ENCODE results near the gene VRK2.
"Not testable (repeated sequence)": the region's sequence is repeated elsewhere in the genome, so short reads cannot be mapped to it uniquely, and the experiment has no call there.

Gene VRK2

DNA sequence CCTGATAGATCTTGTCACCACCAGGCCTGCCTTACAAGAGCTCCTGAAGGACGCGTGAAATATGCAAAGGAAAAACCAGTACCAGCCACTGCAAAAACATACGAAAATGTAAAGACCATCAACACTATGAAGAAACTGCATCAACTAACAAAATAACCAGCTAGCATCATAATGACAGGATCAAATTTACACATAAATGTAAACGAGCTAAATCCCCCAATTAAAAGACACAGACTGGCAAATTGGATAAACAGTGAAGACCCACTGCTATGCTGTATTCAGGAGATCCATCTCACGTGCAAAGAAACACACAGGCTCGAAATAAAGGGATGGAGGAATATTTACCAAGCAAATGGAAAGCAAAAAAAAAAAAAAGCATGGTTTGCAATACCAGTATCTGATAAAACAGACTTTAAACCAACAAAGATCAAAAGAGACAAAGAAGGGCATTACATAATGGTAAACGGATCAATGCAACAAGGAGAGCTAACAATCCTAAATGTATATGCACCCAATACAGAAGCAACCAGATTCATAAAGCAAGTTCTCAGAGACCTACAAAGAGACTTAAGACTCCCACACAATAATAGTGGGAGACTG lies 123.8 kb downstream of the VRK2 start:
- not testable (repeated sequence) for DNase-seq

DNA sequence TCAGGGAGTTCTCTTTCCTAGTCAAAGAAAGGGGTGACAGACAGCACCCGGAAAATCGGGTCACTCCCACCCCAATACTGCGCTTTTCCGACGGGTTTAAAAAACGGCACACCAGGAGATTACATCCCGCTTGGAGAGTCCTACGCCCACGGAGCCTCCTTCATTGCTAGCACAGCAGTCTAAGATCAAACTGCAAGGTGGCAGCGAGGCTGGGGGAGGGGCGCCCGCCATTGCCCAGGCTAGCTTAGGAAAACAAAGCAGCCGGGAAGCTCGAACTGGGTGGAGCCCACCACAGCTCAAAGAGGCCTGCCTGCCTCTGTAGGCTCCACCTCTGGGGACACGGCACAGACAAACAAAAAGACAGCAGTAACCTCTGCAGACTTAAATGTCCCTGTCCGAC lies 125.2 kb downstream of the VRK2 start:
- DNase-seq, result not testable (repeated sequence)

DNA sequence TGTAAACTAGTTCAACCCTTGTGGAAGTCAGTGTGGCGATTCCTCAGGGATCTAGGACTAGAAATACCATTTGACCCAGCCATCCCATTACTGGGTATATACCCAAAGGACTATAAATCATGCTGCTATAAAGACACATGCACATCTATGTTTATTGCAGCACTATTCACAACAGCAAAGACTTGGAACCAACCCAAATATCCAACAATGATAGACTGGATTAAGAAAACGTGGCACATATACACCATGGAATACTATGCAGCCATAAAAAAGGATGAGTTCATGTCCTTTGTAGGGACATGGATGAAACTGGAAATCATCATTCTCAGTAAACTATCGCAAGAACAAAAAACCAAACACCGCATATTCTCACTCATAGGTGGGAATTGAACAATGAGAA lies 130.6 kb downstream of the VRK2 start:
- DNase-seq, result not testable (repeated sequence)

DNA sequence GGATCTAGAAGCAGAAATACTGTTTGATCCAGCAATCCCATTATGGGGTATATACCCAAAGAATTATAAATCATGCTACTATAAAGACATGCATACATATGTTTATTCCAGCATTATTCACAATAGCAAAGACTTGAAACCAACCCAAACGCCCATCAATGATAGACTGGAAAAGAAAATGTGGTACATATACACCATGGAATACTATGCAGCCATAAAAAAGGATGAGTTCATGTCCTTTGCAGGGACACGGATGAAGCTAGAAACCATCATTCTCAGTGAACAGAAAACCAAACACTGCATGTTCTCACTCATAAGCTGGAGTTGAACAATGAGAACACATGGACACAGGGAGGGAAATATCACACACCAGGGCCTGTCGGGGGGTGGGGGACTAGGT lies 133.6 kb downstream of the VRK2 start:
- not testable (repeated sequence) for DNase-seq

DNA sequence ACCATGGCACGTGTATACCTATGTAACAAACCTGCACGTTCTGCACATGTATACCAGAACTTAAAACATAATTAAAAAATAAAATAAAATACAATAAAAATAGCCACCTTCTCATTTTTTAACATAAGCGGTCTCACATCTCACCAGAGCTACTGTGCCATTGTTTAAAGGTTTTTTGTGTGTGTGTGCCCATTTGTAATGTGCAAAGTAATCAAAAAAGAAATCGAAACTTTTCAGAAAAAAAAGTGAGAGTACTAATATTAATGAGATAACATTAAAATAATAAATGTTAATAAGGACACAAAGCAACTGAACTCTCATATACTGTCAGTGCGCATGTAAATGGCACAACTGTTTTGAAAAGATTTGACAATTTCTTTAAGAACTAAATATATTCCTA lies 134.0 kb downstream of the VRK2 start:
- DNase-seq, result no peak

DNA sequence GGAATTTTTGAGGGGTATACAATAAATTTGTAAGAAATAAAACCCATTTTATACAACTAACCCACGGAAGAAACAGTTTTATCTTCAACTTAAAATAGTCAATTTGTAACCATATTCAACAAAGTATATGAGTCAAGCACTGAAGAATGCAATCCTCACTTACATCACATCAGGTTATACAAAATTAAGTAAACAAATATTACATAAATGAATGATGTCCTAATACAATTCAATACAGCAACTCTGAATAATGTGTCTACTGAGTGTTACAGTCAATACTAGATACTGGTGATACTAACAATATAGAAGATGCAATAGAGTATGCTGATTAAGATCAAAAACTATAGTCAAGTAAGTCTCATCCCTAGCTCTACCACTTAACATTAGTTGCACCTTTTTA lies 135.9 kb downstream of the VRK2 start:
- DNase-seq, result no peak

DNA sequence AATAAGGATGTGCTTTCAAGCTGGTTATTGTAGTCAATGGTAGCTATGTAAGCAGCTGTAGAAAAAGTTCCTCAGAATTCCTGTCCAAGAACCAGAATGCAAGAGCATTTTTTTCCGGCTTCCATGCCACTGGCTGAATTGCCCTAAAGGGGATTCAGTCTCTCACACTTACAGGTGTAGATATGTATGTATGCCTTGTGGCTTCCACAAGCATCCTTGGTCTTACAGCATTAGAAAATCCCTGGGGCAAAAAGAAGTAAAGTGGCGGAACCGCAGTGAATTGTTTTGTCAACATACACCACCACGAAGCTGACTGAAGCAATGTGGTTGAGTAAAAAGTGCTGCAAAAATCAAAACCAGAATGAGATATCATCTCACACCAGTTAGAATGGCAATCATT lies 139.9 kb downstream of the VRK2 start:
- DNase-seq, result no peak

DNA sequence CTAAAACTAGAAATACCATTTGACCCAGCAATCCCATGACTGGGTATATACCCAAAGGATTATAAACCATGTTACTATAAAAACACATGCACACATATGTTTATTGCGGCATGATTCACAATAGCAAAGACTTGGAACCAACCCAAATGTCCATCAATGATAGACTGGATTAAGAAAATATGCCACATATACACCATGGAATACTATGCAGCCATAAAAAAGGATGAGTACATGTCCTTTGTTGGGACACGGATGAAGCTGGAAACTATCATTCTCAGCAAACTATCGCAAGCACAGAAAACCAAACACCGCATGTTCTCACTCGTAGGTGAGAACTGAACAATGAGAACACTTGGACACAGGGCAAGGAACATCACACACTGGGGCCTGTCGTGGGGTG lies 140.4 kb downstream of the VRK2 start:
- not testable (repeated sequence) for DNase-seq

DNA sequence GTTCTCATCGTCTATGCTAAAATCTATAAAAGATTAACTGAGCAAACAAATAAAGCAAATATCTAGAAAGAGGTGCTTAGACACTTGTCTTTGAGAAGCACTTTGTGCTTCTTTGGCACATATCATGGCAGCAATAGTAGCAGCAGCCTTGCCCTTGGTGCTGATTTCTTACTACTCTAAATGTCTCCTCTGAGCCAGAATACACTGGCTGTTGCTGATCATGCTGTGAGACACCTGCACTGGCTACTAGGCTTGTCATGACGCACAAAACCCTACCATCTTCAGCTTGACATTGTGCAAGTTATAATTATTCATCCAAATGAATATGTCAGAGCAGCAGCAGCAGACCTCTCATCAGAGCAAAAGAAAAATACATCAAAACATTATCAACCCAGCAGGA lies 147.9 kb downstream of the VRK2 start:
- DNase-seq, result no peak

DNA sequence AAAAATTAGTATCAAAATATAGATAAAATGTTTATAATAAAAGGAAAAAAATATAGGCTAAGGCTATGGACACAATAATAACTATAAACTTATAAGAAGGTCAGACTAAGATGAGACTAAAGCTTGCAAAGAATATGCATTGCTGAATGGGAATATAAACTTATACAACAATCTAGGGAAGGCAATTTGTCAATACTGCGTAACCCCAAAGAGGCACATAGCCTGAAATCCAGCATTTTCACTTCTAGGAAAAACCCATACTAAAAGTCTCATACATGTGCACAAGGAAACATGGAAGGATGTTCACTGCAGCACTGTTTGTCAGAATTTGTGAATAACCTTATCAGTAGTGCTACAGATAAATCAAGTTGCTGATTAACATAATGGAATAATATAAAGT lies 149.1 kb downstream of the VRK2 start:
- no peak for DNase-seq

DNA sequence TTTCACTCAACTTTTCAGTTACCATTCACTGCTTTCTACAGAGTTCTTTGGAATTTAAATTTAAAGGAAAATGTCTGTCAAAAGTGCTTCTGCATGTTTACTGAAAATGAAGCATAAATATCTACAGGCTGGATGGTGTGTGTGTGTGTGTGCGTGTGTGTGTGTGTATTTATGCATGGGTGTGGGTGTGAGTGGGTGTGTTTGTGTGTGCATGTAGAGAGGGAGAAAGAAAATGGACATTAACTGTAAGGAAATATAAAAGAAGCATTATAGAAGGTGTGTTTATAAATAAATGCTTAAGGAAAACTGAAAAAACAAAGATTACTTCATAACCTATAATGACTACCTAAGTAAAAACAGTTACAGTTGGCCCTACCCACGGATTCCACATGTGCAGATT lies 151.3 kb downstream of the VRK2 start:
- DNase-seq, result no peak

DNA sequence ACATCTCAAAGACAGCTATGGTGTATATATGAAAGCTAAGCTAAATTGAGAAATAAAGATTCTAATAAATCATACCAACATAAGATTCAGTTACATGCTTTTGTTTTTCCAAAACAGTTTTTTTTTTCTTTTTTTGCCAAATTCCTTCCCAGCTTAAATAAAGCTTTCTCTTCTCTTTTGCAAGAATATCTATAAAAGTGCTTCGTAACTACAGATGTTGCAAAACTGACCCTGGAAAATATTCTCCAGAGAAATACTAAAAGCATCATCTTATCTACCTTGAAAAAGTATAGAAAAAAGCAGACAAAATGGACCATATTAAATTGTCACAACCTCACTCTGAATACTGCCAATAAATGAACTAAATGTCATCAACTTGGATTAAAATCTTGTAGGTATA lies 155.8 kb downstream of the VRK2 start:
- DNase-seq, result no peak

DNA sequence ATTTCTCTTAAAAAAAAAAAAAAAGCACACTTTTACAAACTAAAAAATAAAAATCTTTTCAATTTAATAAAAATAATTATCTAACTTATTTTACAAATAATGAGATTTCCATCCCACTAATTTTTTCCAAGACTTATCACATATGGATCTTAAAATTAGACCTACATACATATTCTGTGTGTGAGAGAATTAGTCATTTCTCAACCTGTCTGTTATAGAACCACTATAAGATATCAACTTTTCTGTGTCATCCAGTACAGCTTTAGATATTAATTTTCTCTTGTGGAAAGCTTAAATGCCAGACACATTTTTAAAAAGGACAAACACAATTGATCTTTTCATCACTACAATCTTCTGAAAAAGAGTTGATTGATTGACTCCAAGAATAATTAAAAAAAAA lies 156.4 kb downstream of the VRK2 start:
- DNase-seq, result no peak

DNA sequence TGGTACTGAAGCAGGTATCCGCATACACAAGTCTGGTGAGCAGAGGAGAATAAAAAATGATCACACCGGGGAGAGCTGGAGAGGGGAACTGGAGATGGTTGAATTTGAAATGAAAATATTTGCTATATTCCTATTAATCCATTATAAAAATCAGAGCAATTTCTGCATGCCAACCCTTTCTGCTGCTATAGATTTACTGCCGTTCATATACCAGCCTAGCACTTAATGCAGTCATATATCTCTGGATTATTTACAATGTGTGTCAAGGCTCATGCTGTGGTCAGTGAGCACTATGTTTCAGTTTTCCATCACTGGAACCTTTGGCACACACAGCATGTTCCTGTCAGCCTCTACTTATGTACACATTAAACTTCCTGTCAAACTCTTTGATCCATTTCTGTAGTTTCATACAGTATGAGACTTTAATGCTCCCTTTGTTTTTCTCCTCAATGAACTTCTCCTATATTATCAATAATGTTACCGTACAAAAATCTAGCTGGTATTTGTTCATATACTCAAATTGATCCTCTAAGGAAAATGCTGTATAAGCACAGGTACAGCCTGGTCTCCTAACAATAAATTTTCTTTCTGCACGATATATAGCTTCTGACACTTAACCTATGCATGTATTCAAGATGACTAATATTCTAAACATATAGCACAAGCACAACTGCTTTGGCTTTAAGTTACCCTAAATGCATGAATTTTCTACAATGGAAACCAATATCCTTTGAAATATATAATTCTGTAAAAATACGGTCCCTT lies 157.8 kb downstream of the VRK2 start:
- no peak for DNase-seq

DNA sequence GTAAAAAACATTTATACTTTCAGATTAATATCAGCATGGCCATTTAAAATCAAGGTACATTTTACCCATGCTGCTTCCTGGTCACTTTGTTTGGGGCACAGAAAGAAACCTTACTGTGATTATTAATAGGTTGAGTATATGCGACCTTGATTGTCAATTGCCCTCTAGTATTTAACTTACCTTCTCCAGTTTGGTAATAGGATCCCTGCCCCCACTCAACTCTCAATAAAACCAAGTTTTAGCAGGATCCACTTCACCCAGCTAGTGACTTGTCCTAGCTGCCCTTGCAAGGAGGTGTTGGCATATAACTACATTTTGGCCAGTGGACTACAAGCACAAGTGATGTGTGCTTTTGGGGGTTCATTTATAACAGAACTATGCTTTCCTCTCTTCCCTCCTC lies 160.2 kb downstream of the VRK2 start:
- no peak for DNase-seq

DNA sequence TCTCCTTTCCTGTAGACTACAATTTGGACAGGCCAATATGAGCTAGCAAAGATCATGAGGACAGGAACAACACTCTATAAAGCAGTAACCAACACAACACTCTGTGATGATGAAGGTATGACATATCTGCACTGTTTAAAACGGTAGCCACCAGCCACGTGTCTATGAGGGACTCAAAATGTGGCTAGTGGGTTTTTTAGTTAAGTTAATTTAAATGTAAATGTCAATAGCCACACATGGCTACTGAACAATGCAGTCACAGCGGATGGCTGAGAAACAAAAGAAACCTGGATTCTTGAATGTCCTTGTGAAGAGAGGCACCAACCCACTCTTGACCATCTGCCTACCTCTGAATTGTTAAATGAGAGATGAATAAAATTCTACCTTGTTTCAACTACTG lies 160.6 kb downstream of the VRK2 start:
- no peak for DNase-seq

Measured in NCI-H226 (cell line).